Neural progenitor cell (in vitro differentiated cells): ENCODE data around the gene BPIFB2. TPM values are rescaled to one million over a fixed set of nuclear protein-coding genes. Genes with fewer than 3 reads are reported as not detected.

Experiments
- DNase-seq: peaks from one replicate; pipeline ENCODE4 v3.0.0-alpha.2; 2016; ENCODE audit warnings: low spot score
- H2AFZ ChIP-seq: fragments of 200-600 bp; sonication (generic); replicated peaks from 2 replicates; pipeline ENCODE4 v1.6.1; 2016; ENCODE audit warnings: antibody characterized with exemption
- H3F3A ChIP-seq: fragments of 200-600 bp; sonication (generic); 2 replicates; pipeline ENCODE4 v1.6.1; 2016; ENCODE audit warnings: antibody characterized with exemption, low read depth
- H3K27ac ChIP-seq: fragments of 200-600 bp; sonication (generic); 2 replicates; pipeline ENCODE4 v1.5.1; 2016; ENCODE audit warnings: mild to moderate bottlenecking
- H3K27me3 ChIP-seq: fragments of 200-600 bp; sonication (generic); 2 replicates; pipeline ENCODE4 v1.6.1; 2016; ENCODE audit warnings: mild to moderate bottlenecking, moderate library complexity
- H3K36me3 ChIP-seq: fragments of 200-600 bp; sonication (generic); 2 replicates; pipeline ENCODE4 v1.5.1; 2016
- H3K4me1 ChIP-seq: fragments of 200-600 bp; sonication (generic); 2 replicates; pipeline ENCODE4 v1.6.1; 2016; ENCODE audit warnings: mixed run types
- H3K4me2 ChIP-seq: fragments of 200-600 bp; sonication (generic); 2 replicates; pipeline ENCODE4 v1.6.1; 2016
- H3K4me3 ChIP-seq: fragments of 200-600 bp; sonication (generic); 2 replicates; pipeline ENCODE4 v1.5.1; 2016
- H3K79me2 ChIP-seq: fragments of 200-600 bp; sonication (generic); 2 replicates; pipeline ENCODE4 v1.6.1; 2016; ENCODE audit warnings: low read depth
- H3K9ac ChIP-seq: fragments of 200-600 bp; sonication (generic); 2 replicates; pipeline ENCODE4 v1.6.1; 2016
- H3K9me3 ChIP-seq: fragments of 200-600 bp; sonication (generic); 2 replicates; pipeline ENCODE4 v1.5.1; 2016; ENCODE audit warnings: low read depth
- H4K20me1 ChIP-seq: fragments of 200-600 bp; sonication (generic); 2 replicates; pipeline ENCODE4 v1.6.1; 2016; ENCODE audit warnings: low read depth
- H3K27ac Mint-ChIP-seq: 3 replicates; pipeline ENCODE4 v1.8.0; 2021; ENCODE audit warnings: mixed read lengths
- H3K27me3 Mint-ChIP-seq: 2 replicates; pipeline ENCODE4 v1.8.0; 2022; ENCODE audit warnings: low read depth, mild to moderate bottlenecking, inconsistent platforms, moderate library complexity, mixed read lengths; ENCODE audit not compliant: insufficient read depth
- H3K36me3 Mint-ChIP-seq: 3 replicates; pipeline ENCODE4 v1.8.0; 2021; ENCODE audit warnings: mixed read lengths
- H3K4me1 Mint-ChIP-seq: 3 replicates; pipeline ENCODE4 v1.8.0; 2021; ENCODE audit warnings: mixed read lengths
- H3K4me3 Mint-ChIP-seq: 3 replicates; pipeline ENCODE4 v1.8.0; 2021; ENCODE audit warnings: mild to moderate bottlenecking, moderate library complexity, mixed read lengths
- H3K9me3 Mint-ChIP-seq: 3 replicates; pipeline ENCODE4 v1.8.0; 2020; ENCODE audit warnings: mixed read lengths
- EZH2 ChIP-seq: fragments of 200-600 bp; sonication (generic); IDR thresholded peaks from 2 replicates; pipeline ENCODE4 v1.6.1; 2017; ENCODE audit warnings: antibody characterized with exemption, mild to moderate bottlenecking, moderate library complexity
- EZH2phosphoT487 ChIP-seq: fragments of 200-600 bp; sonication (generic); IDR thresholded peaks from 2 replicates; pipeline ENCODE4 v1.6.1; 2017; ENCODE audit warnings: antibody characterized with exemption
- total RNA-seq: library from RNA; depleted of rRNA; stranded (reverse); fragments of >200 nt; gene quantifications from 2 replicates; pipeline ENCODE4 v1.2.3, GENCODE V29; 2015; ENCODE audit warnings: low replicate concordance
- TF ChIP-seq, protein P1 (sequence below): fragments of 200-600 bp; sonication (generic); IDR thresholded peaks from 2 replicates; pipeline ENCODE4 v1.5.1; 2017; ENCODE audit warnings: antibody characterized with exemption, mild to moderate bottlenecking

The BPIFB2 gene
- total RNA-seq, 1 donor from 2014 or later, result not detected

DNA sequence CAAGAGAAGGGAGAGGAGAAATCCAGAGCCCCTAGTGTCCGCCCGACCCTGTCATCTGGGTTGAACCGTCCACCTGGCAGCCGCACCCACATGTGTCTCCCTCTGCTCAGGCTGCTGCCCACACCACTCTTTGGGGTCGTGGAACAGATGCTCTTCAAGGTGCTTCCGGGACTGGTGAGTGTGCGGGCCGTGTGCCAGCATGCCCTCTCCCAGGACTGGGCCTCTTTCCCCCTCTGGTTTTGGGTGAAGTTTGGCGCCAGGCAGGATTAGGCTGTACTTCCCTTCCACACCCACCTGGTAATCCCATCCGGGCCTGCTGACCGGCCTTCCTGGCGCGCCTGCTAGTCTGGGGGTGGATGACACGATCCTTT is 54.1 kb downstream of the BPIFB2 start:
- TF ChIP-seq EZH2phosphoT487 (no peak), EZH2 (no peak)
- TF ChIP-seq, protein P1, sequence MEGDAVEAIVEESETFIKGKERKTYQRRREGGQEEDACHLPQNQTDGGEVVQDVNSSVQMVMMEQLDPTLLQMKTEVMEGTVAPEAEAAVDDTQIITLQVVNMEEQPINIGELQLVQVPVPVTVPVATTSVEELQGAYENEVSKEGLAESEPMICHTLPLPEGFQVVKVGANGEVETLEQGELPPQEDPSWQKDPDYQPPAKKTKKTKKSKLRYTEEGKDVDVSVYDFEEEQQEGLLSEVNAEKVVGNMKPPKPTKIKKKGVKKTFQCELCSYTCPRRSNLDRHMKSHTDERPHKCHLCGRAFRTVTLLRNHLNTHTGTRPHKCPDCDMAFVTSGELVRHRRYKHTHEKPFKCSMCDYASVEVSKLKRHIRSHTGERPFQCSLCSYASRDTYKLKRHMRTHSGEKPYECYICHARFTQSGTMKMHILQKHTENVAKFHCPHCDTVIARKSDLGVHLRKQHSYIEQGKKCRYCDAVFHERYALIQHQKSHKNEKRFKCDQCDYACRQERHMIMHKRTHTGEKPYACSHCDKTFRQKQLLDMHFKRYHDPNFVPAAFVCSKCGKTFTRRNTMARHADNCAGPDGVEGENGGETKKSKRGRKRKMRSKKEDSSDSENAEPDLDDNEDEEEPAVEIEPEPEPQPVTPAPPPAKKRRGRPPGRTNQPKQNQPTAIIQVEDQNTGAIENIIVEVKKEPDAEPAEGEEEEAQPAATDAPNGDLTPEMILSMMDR, result no peak
- no peak overlapping the region for H3K4me3 Mint-ChIP-seq
- H3K36me3 Mint-ChIP-seq, result no peaks in the 10 kb centered on the region

DNA sequence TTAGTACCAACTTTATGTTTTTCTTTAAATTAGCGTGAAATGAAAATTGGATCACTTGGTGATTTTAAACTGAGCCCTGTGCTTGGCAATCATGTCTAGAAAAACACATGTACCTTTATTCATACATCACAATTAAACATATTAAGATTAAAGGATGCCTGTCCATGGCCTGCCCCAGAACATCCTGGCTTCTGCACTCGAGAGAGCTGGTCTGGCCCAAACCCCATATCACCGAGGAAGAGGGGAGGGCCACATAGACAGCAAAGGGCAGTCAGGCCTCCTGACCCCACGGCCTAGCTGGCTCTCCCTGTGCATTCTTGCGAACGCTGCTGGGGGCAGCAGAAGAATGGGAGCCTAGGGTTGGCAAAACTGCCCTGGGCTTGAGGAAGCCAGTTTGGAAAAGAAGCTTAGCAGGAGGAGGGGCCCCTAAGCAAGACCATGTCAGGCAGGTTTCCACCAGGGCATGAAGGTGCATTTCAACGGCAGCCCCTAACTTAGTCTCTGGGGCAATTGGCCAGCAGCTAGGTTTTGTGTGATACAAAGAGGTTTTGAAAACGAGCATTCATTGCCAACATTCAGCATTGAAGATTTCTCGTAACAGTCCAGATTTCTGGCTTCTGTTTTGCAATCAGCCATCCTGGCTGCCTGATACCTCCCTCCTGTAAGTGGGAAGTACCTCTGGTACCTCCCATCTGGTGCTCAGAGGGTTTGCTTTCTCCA is 54.8 kb downstream of the BPIFB2 start:
- Histone ChIP-seq H3K9ac (no peak overlapping the region), H3K4me3 (no peak overlapping the region), H3K4me1 (peaks cover 16% of the 10 kb centered on the region), H4K20me1 (no peaks in the 10 kb centered on the region), H3K9me3 (no peaks in the 10 kb centered on the region), H3K27ac (no peak overlapping the region), H3K79me2 (no peaks in the 10 kb centered on the region), H3K27me3 (no peaks in the 10 kb centered on the region), H3K36me3 (no peaks in the 10 kb centered on the region), H3F3A (no peaks in the 10 kb centered on the region), H3K4me2 (peak overlapping the region; percentile 28), H2AFZ (no peak overlapping the region)
- Mint-ChIP-seq H3K4me3 (no peak overlapping the region), H3K27me3 (peaks cover 17% of the 10 kb centered on the region), H3K27ac (peak overlapping the region; percentile 57), H3K9me3 (no peaks in the 10 kb centered on the region), H3K4me1 (peaks cover 17% of the 10 kb centered on the region), H3K36me3 (no peaks in the 10 kb centered on the region)
- TF ChIP-seq, protein P1, result no peak
- TF ChIP-seq EZH2phosphoT487 (no peak), EZH2 (no peak)
- peak; percentile 74 for DNase-seq

More for the DNA sequence above, 54.1 kb downstream of the BPIFB2 start:
- no peak overlapping the region for H3K4me3 ChIP-seq
- no peak overlapping the region for H2AFZ ChIP-seq
- H3K4me1 Mint-ChIP-seq, result peaks cover 17% of the 10 kb centered on the region
- H3K4me1 ChIP-seq, result peaks cover 16% of the 10 kb centered on the region
- H4K20me1 ChIP-seq, result no peaks in the 10 kb centered on the region
- H3K27me3 Mint-ChIP-seq, result peaks cover 18% of the 10 kb centered on the region
- no peak overlapping the region for H3K4me2 ChIP-seq
- no peaks in the 10 kb centered on the region for H3K79me2 ChIP-seq
- H3K9ac ChIP-seq, result no peak overlapping the region
- no peak for DNase-seq
- H3K27me3 ChIP-seq, result no peaks in the 10 kb centered on the region
- no peaks in the 10 kb centered on the region for H3K36me3 ChIP-seq
- H3K9me3 Mint-ChIP-seq, result no peaks in the 10 kb centered on the region
- H3K27ac ChIP-seq, result no peak overlapping the region
- no peaks in the 10 kb centered on the region for H3K9me3 ChIP-seq
- peak overlapping the region; percentile 36 for H3K27ac Mint-ChIP-seq
- no peaks in the 10 kb centered on the region for H3F3A ChIP-seq

- H3K4me2 ChIP-seq, result peak overlapping the region; percentile 28
- H4K20me1 ChIP-seq, result no peaks in the 10 kb centered on the region
- H3K9ac ChIP-seq, result no peak overlapping the region
- no peak overlapping the region for H3K4me3 ChIP-seq
- DNase-seq, result no peak
- TF ChIP-seq, protein P1, result no peak
- TF ChIP-seq EZH2phosphoT487, result no peak
- TF ChIP-seq EZH2, result no peak
- Mint-ChIP-seq H3K27ac (peak overlapping the region; percentile 57), H3K27me3 (peaks cover 14% of the 10 kb centered on the region), H3K36me3 (no peaks in the 10 kb centered on the region), H3K4me1 (peaks cover 17% of the 10 kb centered on the region), H3K4me3 (no peak overlapping the region), H3K9me3 (no peaks in the 10 kb centered on the region)
- H3F3A ChIP-seq, result no peaks in the 10 kb centered on the region
- no peak overlapping the region for H3K27ac ChIP-seq
- no peak overlapping the region for H2AFZ ChIP-seq
- H3K9me3 ChIP-seq, result no peaks in the 10 kb centered on the region
- no peaks in the 10 kb centered on the region for H3K36me3 ChIP-seq
- H3K79me2 ChIP-seq, result no peaks in the 10 kb centered on the region
- no peaks in the 10 kb centered on the region for H3K27me3 ChIP-seq
- H3K4me1 ChIP-seq, result peaks cover 16% of the 10 kb centered on the region
Measured at GRCh38 chr20:33062825-33063149, 55.3 kb downstream of the BPIFB2 start.
